K562 (cell line): ENCODE results near the gene HDGFL2. TPM values are rescaled to one million over a fixed set of nuclear protein-coding genes. Genes with fewer than 3 reads are reported as not detected.

Experiments
- ARHGAP35 ChIP-seq: fragments of 450-650 bp; IDR thresholded peaks from 2 replicates; pipeline ENCODE4 v1.6.1; 2018; ENCODE audit not compliant: partially characterized antibody
- ATF4 ChIP-seq: fragments of 450-650 bp; formaldehyde crosslinking; IDR thresholded peaks from 2 replicates; pipeline ENCODE4 v1.4.0; 2022; ENCODE audit warnings: mild to moderate bottlenecking, moderate library complexity
- BRD9 ChIP-seq: fragments of 450-650 bp; IDR thresholded peaks from 2 replicates; pipeline ENCODE4 v1.6.1; 2018; ENCODE audit warnings: low read depth; ENCODE audit not compliant: partially characterized antibody
- DNMT1 ChIP-seq: fragments of 450-650 bp; IDR thresholded peaks from 2 replicates; pipeline ENCODE4 v1.6.1; 2016; ENCODE audit warnings: antibody characterized with exemption, mild to moderate bottlenecking
- E2F3 ChIP-seq: fragments of 250-450 bp; sonication (Bioruptor Pico); IDR thresholded peaks from 2 replicates; pipeline ENCODE4 v1.4.0; 2020; ENCODE audit warnings: mild to moderate bottlenecking
- E2F4 ChIP-seq: sonication (generic); formaldehyde crosslinking; IDR thresholded peaks from 2 replicates; pipeline ENCODE4 v1.8.0; 2022; ENCODE audit warnings: mild to moderate bottlenecking, low read depth, missing genetic modification reagents
- ELF1 ChIP-seq: fragments of 200-800 bp; sonication (Bioruptor generic); IDR thresholded peaks from 2 replicates; pipeline ENCODE4 v1.6.1; 2016; ENCODE audit warnings: missing genetic modification characterization, missing compliant biosample characterization
- HDAC1 ChIP-seq, 2 experiments: fragments of 450-650 bp; IDR thresholded peaks; 2 replicates each; pipeline ENCODE4 v1.6.1; 2016 to 2017; ENCODE audit warnings: inconsistent platforms in 1 of 2, mild to moderate bottlenecking in 1 of 2, moderate library complexity in 1 of 2
- KLF16 ChIP-seq: IDR thresholded peaks from 2 replicates; pipeline ENCODE4 v1.6.1; 2016; ENCODE audit warnings: antibody characterized with exemption
- LCOR ChIP-seq: sonication (generic); formaldehyde crosslinking; IDR thresholded peaks from 2 replicates; pipeline ENCODE4 v1.8.0; 2022; ENCODE audit warnings: mild to moderate bottlenecking, missing genetic modification reagents
- MLLT1 ChIP-seq, 2 experiments: fragments of 450-650 bp; IDR thresholded peaks; 2 replicates each; pipeline ENCODE4 v1.6.1; 2016
- MTA2 ChIP-seq: fragments of 450-650 bp; IDR thresholded peaks from 2 replicates; pipeline ENCODE4 v1.6.1; 2016; ENCODE audit warnings: low read depth
- MTA3 ChIP-seq: fragments of 450-650 bp; formaldehyde crosslinking; IDR thresholded peaks from 2 replicates; pipeline ENCODE4 v1.6.1; 2017; ENCODE audit warnings: mild to moderate bottlenecking, borderline replicate concordance
- NFRKB ChIP-seq: fragments of 450-650 bp; IDR thresholded peaks from 2 replicates; pipeline ENCODE4 v1.6.1; 2016; ENCODE audit warnings: low read depth
- NUFIP1 ChIP-seq: fragments of 450-650 bp; IDR thresholded peaks from 2 replicates; pipeline ENCODE4 v1.6.1; 2018; ENCODE audit not compliant: partially characterized antibody
- PTTG1 ChIP-seq: fragments of 450-650 bp; IDR thresholded peaks from 2 replicates; pipeline ENCODE4 v1.6.1; 2016; ENCODE audit warnings: low read depth, mild to moderate bottlenecking, missing genetic modification characterization, missing compliant biosample characterization
- RBFOX2 ChIP-seq: fragments of 200-400 bp; formaldehyde crosslinking; IDR thresholded peaks from 2 replicates; pipeline ENCODE4 v1.6.1; 2017; ENCODE audit warnings: low read depth, mild to moderate bottlenecking, low read length, moderate library complexity
- RBM15 ChIP-seq: fragments of 200-400 bp; formaldehyde crosslinking; IDR thresholded peaks from 2 replicates; pipeline ENCODE4 v1.6.1; 2018; ENCODE audit warnings: mild to moderate bottlenecking, low read length, moderate library complexity; ENCODE audit not compliant: insufficient read depth
- SAFB2 ChIP-seq: fragments of 200-400 bp; formaldehyde crosslinking; IDR thresholded peaks from 2 replicates; pipeline ENCODE4 v1.6.1; 2018; ENCODE audit warnings: borderline replicate concordance, low read length, low read depth, moderate library complexity; ENCODE audit not compliant: severe bottlenecking
- SPI1 ChIP-seq: IDR thresholded peaks from 2 replicates; pipeline ENCODE4 v1.6.1; 2011; ENCODE audit warnings: low read depth, low read length, control low read depth, borderline replicate concordance
- TBL1XR1 ChIP-seq, 2 experiments: IDR thresholded peaks; 2 replicates each; pipeline ENCODE4 v1.6.1; 2012; ENCODE audit warnings: improper control_type of control experiment in 2 of 2, low read length in 2 of 2, mild to moderate bottlenecking in 1 of 2
- TCF7 ChIP-seq: sonication (generic); IDR thresholded peaks from 2 replicates; pipeline ENCODE4 v1.6.1; 2016; ENCODE audit warnings: antibody characterized with exemption, borderline replicate concordance
- THRA ChIP-seq: fragments of 450-650 bp; IDR thresholded peaks from 2 replicates; pipeline ENCODE4 v1.6.1; 2017; ENCODE audit warnings: mild to moderate bottlenecking, moderate library complexity
- ZFX ChIP-seq: sonication (generic); formaldehyde crosslinking; IDR thresholded peaks from 2 replicates; pipeline ENCODE4 v1.8.0; 2022; ENCODE audit warnings: mild to moderate bottlenecking, missing genetic modification reagents, moderate library complexity
- ZNF134 ChIP-seq: fragments of 250-450 bp; sonication (Bioruptor Pico); conservative IDR thresholded peaks from 2 replicates; pipeline ENCODE4 v1.4.0; 2020
- ZNF764 ChIP-seq: fragments of 250-450 bp; sonication (Bioruptor Pico); IDR thresholded peaks from 2 replicates; pipeline ENCODE4 v1.4.0; 2020; ENCODE audit warnings: low read depth, mild to moderate bottlenecking, moderate library complexity
- ZZZ3 ChIP-seq: fragments of 450-650 bp; IDR thresholded peaks from 2 replicates; pipeline ENCODE4 v1.6.1; 2016; ENCODE audit warnings: antibody characterized with exemption, mild to moderate bottlenecking, moderate library complexity
- polyA plus RNA-seq, 8 experiments: library from polyadenylated mRNA; depleted of rRNA in 4 of 8; stranded (reverse) in 5 of 8; unstranded in 3 of 8; fragments of >200 nt; fragmentation: Nextera tagmentation in 2 of 8; fragmentation: Illumina TruSeq in 1 of 8; extraction: Ambion mirVana in 2 of 8; extraction: Trizol in 1 of 8; gene quantifications; 2 replicates each; pipeline versions ENCODE4 v1.2.1 to v1.2.3, GENCODE V29; 2011 to 2014; ENCODE audit warnings: inconsistent platforms in 1 of 8, missing spikeins in 1 of 8
- total RNA-seq, 7 experiments: library from RNA; depleted of rRNA in 6 of 7; stranded (reverse); fragments of >200 nt in 6 of 7; fragmentation: Illumina TruSeq in 2 of 7; extraction: Trizol in 2 of 7; gene quantifications; 2 replicates each; pipeline versions ENCODE4 v1.2.1 to v1.2.3, GENCODE V29; 2011 to 2021; ENCODE audit warnings: low replicate concordance in 1 of 7

Gene HDGFL2
- total and polyA plus RNA-seq, 9 of the 15 experiments (the other 6 are each of a cell fraction or from before 2014, with no cell fraction given): 0.13 to 61.7 (median 16.0) TPM

- peak; percentile 52; the same call in 1 of the 2 replicates for TF ChIP-seq RBFOX2
- TF ChIP-seq RBM15: no peak
- no peak for TF ChIP-seq LCOR (CRISPR knock-in tag)
- no peak for TF ChIP-seq SAFB2
- TF ChIP-seq E2F4: no peak
- no peak for TF ChIP-seq ZNF134
- no peak for TF ChIP-seq MTA2
- no peak for TF ChIP-seq ARHGAP35
- TF ChIP-seq ATF4: no peak
- no peak for TF ChIP-seq MLLT1 (IDR thresholded peaks at IDR 0.05)
- TF ChIP-seq ZFX: peak; percentile 52
- TF ChIP-seq ELF1: no peak
- TF ChIP-seq KLF16: no peak
- peak in 1 of 2 experiments; percentile 51; a peak in 2 of 4 replicates for TF ChIP-seq HDAC1 (IDR thresholded peaks at IDR 0.05)
- TF ChIP-seq ZZZ3: no peak
- no peak for TF ChIP-seq ZNF764 (CRISPR knock-in tag)
- no peak for TF ChIP-seq TBL1XR1 (IDR thresholded peaks at IDR 0.05; ENCODE audit: low read length in 2 of 2)
- TF ChIP-seq NUFIP1: no peak
- TF ChIP-seq E2F3 (CRISPR knock-in tag): no peak
- no peak for TF ChIP-seq THRA
- TF ChIP-seq NFRKB: no peak
- TF ChIP-seq BRD9: no peak
- no peak for TF ChIP-seq MTA3
- no peak for TF ChIP-seq SPI1
- no peak for TF ChIP-seq TCF7
- TF ChIP-seq PTTG1 (tag): no peak
- TF ChIP-seq DNMT1: no peak
Measured at GRCh38 chr19:4456843-4457653, 15.0 kb upstream of the HDGFL2 start (continued).
